Mucosa of descending colon (tissue), 3 donors: ENCODE data around the gene FKBP4. TPM values are rescaled to one million over a fixed set of nuclear protein-coding genes. Genes with fewer than 3 reads are reported as not detected.
A peak's percentile ranks its signal among the peaks of the same experiment; 100 is the strongest.

Experiments
- ATAC-seq: fragments of 200-7000 bp; cut with Tn5 transposase; one replicate; pipeline ENCODE4 v1.9.1; 2020; ENCODE audit warnings: mild to moderate bottlenecking, moderate library complexity
- DNase-seq, 3 donors: peaks; one replicate each; pipeline ENCODE4 v3.0.0-alpha.2; 2020
- H3K36me3 ChIP-seq: fragments of 200-600 bp; one replicate; pipeline ENCODE4 v1.8.0; 2021; ENCODE audit warnings: low read depth, mild to moderate bottlenecking
- H3K4me1 ChIP-seq: fragments of 200-600 bp; one replicate; pipeline ENCODE4 v1.8.0; 2021; ENCODE audit warnings: low read depth, mild to moderate bottlenecking
- H3K4me3 ChIP-seq: fragments of 200-600 bp; one replicate; pipeline ENCODE4 v1.8.0; 2021; ENCODE audit warnings: mild to moderate bottlenecking
- H3K9me3 ChIP-seq: fragments of 200-600 bp; one replicate; pipeline ENCODE4 v1.8.0; 2021; ENCODE audit warnings: mild to moderate bottlenecking
- CTCF ChIP-seq: fragments of 200-600 bp; IDR thresholded peaks from one replicate; pipeline ENCODE4 v1.8.0; 2022; ENCODE audit warnings: antibody characterized with exemption, mild to moderate bottlenecking
- intact Hi-C, 2 donors: fragments of 100-400 bp; cut with DNase I in 1 of 2; cut with micrococcal nuclease in 1 of 2; formaldehyde crosslinking; loops; one replicate each; pipeline versions ENCODE4 v1.11.0 to v1.11.1; 2022; cut with DNase I, micrococcal nuclease
- total RNA-seq, 3 donors: library from RNA; stranded (reverse); fragmentation: NEBNext Ultra II Directional in 2 of 3; extraction: Animal tissue kit (Norgen Biotek cat#: 25700) in 2 of 3; gene quantifications; one replicate each; pipeline versions ENCODE4 v1.2.1 to v1.2.4, GENCODE V29; 2021 to 2023
- donor health status: DM: no; HTN: no; CAD: no; lungs with moderate emphysema.
- donor health status: DM: no; HTN: no; CAD: no.
- donor health status: DM: no; HTN: yes; CAD: no.

Gene FKBP4
- total RNA-seq, 3 donors from 2014 or later: 58.2 to 79.7 (median 76.0) TPM

GRCh38 chr12:2783936-2784600, 10.7 kb upstream of the FKBP4 start:
- Histone ChIP-seq H3K36me3 (no peaks in the 10 kb centered on the region), H3K4me1 (peaks cover 13% of the 10 kb centered on the region), H3K9me3 (no peaks in the 10 kb centered on the region), H3K4me3 (no peak overlapping the region)
- TF ChIP-seq CTCF: peak; percentile 72
- intact Hi-C loops: loop anchor here in 1 of 2 donors (2.0 kb wide), 1 partner anchor 45 kb away; no protein-coding TSS in a partner anchor
- ATAC-seq (peak; percentile 93), DNase-seq (peak in 2 of 3 donors; percentile 66 to 70)

GRCh38 chr12:2785017-2785416, 9.8 kb upstream of the FKBP4 start:
- TF ChIP-seq CTCF: no peak
- Histone ChIP-seq H3K36me3 (no peaks in the 10 kb centered on the region), H3K4me1 (peaks cover 13% of the 10 kb centered on the region), H3K9me3 (no peaks in the 10 kb centered on the region), H3K4me3 (no peak overlapping the region)
- intact Hi-C loops: loop anchor here in 1 of 2 donors (2.0 kb wide), 1 partner anchor 46 kb away; no protein-coding TSS in a partner anchor
- no peak for DNase-seq
- ATAC-seq: peak; percentile 57

GRCh38 chr12:2791089-2791488, 3.7 kb upstream of the FKBP4 start:
- TF ChIP-seq CTCF: no peak
- no peak for DNase-seq

GRCh38 chr12:2792671-2793500, 1.9 kb upstream of the FKBP4 start:
- H3K36me3 ChIP-seq: no peaks in the 10 kb centered on the region
- peaks cover 7% of the 10 kb centered on the region for H3K4me1 ChIP-seq
- TF ChIP-seq CTCF: no peak
- H3K9me3 ChIP-seq: no peaks in the 10 kb centered on the region
- intact Hi-C loops: no loop called here
- DNase-seq (no peak), ATAC-seq (no peak)
- no peak overlapping the region for H3K4me3 ChIP-seq

More at GRCh38 chr12:2791089-2791488, 3.7 kb upstream of the FKBP4 start:
- no peak for ATAC-seq
- no peaks in the 10 kb centered on the region for H3K9me3 ChIP-seq
- H3K36me3 ChIP-seq: no peaks in the 10 kb centered on the region
- no peak overlapping the region for H3K4me3 ChIP-seq
- H3K4me1 ChIP-seq: peaks cover 3% of the 10 kb centered on the region
- intact Hi-C loops: no loop called here

GRCh38 chr12:2793561-2793960, 1.2 kb upstream of the FKBP4 start:
- Histone ChIP-seq H3K36me3 (no peaks in the 10 kb centered on the region), H3K4me1 (peaks cover 7% of the 10 kb centered on the region), H3K4me3 (no peak overlapping the region), H3K9me3 (no peaks in the 10 kb centered on the region)
- no peak for DNase-seq
- no peak for ATAC-seq
- no peak for TF ChIP-seq CTCF
- intact Hi-C loops: no loop called here
